WERI-Rb-1 (cell line): Measurements from ENCODE around the gene GLIS1.

Experiments
- DNase-seq: peaks from one replicate; pipeline ENCODE4 v3.0.0-alpha.2; 2020
- H3K27ac ChIP-seq: fragments of 250-450 bp; sonication (Bioruptor Pico); 2 replicates; pipeline ENCODE4 v1.5.1; 2020; ENCODE audit warnings: mild to moderate bottlenecking, moderate library complexity
- H3K27me3 ChIP-seq: fragments of 250-450 bp; sonication (Bioruptor Pico); 2 replicates; pipeline ENCODE4 v1.5.1; 2021; ENCODE audit warnings: mild to moderate bottlenecking, low read depth, moderate library complexity; ENCODE audit not compliant: insufficient read depth, severe bottlenecking
- H3K36me3 ChIP-seq: fragments of 250-450 bp; sonication (Bioruptor Pico); 2 replicates; pipeline ENCODE4 v1.5.1; 2020; ENCODE audit warnings: mild to moderate bottlenecking, moderate library complexity
- H3K4me3 ChIP-seq: 2 replicates; pipeline ENCODE4 v1.5.1; 2011; ENCODE audit warnings: low read depth, mild to moderate bottlenecking, control low read depth, low read length
- H3K9me3 ChIP-seq: fragments of 250-450 bp; sonication (Bioruptor Pico); 2 replicates; pipeline ENCODE4 v1.5.1; 2021; ENCODE audit warnings: mild to moderate bottlenecking, moderate library complexity; ENCODE audit not compliant: severe bottlenecking
- TF ChIP-seq, protein P1 (sequence below): IDR thresholded peaks from 2 replicates; pipeline ENCODE4 v1.5.1; 2011; ENCODE audit warnings: low read depth, mild to moderate bottlenecking, control low read depth, inconsistent platforms, low read length

The GLIS1 gene

DNA sequence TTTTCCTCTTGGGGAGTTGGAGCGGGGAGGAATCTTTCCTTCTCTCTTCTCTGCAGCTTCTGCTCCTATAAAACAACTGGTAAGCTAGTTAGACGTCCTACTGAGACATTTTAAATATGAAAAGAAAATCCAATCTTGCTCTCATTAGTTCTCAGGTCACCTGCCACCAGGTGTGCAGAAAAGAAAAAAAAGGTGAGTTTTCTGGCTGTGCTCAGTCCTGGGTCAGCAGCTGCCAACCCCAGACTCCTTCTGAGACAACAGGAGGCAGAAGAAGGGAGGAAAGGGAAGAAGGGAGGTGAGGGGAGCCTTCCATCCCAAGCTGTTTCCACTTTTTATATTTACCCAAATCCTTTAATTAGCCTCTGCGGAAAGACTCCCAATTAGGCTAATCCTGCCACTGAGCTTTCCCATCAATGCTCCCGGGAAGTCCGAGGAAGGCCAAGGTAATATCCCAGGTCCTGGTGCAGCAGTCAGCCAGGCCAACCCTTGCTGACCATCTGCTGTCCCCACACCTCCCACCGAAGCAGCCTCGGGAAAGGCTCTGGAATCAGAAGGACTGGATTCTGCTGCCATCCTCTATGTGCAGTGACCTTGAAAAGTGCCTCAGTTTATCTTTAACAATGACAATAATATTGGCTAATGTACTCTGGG is 33.4 kb downstream of the GLIS1 start:
- peak overlapping the region; percentile 26; the same call in 1 of the 2 replicates for H3K27ac ChIP-seq
- no peaks in the 10 kb centered on the region for H3K36me3 ChIP-seq
- H3K4me3 ChIP-seq: no peak overlapping the region
- DNase-seq: peak; percentile 85
- no peaks in the 10 kb centered on the region for H3K27me3 ChIP-seq
- H3K9me3 ChIP-seq: no peaks in the 10 kb centered on the region
- TF ChIP-seq, protein P1, sequence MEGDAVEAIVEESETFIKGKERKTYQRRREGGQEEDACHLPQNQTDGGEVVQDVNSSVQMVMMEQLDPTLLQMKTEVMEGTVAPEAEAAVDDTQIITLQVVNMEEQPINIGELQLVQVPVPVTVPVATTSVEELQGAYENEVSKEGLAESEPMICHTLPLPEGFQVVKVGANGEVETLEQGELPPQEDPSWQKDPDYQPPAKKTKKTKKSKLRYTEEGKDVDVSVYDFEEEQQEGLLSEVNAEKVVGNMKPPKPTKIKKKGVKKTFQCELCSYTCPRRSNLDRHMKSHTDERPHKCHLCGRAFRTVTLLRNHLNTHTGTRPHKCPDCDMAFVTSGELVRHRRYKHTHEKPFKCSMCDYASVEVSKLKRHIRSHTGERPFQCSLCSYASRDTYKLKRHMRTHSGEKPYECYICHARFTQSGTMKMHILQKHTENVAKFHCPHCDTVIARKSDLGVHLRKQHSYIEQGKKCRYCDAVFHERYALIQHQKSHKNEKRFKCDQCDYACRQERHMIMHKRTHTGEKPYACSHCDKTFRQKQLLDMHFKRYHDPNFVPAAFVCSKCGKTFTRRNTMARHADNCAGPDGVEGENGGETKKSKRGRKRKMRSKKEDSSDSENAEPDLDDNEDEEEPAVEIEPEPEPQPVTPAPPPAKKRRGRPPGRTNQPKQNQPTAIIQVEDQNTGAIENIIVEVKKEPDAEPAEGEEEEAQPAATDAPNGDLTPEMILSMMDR: no peak

DNA sequence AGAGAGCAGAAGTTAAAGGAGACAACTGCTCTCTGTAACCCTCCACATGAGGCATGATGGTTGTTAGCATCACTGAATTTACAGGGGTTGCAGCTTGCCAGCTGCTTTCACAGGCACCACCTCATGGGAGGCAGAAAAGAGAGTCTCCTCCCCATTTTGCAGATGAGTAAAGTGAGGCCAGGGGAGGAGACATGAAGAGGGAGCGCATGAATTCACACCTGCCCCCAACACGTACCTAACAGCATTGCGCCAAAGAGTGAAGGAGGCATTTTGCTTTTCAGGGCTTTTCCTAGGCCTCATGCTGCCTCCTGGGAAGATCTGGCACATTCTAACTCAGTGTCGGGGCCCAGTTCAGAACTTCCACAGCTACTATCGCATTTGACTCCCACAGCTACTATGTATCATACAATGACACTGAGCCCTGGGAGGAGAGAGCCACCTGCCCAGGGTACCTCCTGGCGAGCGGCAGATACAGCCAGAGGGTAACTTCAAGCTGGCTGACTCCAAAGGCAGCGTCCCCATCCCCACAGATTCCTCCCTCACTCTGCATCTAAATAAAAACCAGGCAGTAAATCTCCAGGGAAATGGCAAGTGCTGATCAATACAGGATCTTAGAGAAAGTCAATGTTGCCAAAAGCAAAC is 34.0 kb downstream of the GLIS1 start:
- TF ChIP-seq, protein P1: no peak
- DNase-seq: no peak
- Histone ChIP-seq H3K27me3 (no peaks in the 10 kb centered on the region), H3K27ac (no peak overlapping the region), H3K9me3 (no peaks in the 10 kb centered on the region), H3K4me3 (no peak overlapping the region), H3K36me3 (no peaks in the 10 kb centered on the region)

DNA sequence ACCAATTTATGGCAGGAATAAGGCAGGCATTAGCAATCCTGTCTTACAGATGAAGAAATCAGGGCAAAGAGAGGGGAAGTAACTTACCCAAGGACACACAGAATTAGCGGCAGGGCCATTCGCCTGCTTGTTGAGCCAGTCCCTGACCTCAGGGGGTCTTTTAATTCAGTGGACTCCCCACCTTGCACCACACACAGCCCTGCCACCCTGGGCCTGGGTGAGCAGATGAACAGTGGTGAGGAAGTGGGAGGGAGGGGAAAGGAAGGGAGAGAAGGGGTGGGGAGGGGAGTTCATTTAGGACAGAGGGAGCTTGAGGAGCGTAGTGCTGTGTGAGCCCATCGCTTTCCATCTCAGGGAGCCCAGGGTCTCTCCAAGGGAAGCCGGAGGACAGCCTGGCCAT is 34.7 kb downstream of the GLIS1 start:
- no peaks in the 10 kb centered on the region for H3K36me3 ChIP-seq
- H3K9me3 ChIP-seq: no peaks in the 10 kb centered on the region
- no peaks in the 10 kb centered on the region for H3K27me3 ChIP-seq
- no peak for DNase-seq
- no peak overlapping the region for H3K4me3 ChIP-seq
- H3K27ac ChIP-seq: no peak overlapping the region
- TF ChIP-seq, protein P1: no peak

DNA sequence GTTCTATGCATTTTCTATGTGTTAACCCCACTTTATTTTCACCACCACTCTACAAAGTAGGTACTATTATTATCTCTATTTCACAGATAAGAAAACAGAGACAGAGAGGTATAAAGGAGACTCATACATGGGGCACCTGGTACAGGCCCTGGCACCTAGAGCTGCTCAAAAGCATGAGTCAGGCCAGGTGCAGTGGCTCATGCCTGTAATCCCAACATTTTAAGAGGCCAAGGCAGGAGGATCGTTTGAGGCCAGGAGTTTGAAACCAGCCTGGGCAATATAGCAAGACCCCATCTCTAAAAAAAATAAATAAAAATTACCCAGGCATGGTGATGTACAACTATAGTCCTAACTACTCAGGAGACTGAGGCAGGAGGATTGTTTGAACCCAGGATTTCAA is 35.8 kb downstream of the GLIS1 start:
- TF ChIP-seq, protein P1: no peak
- H3K27me3 ChIP-seq: no peaks in the 10 kb centered on the region
- H3K4me3 ChIP-seq: no peak overlapping the region
- H3K36me3 ChIP-seq: no peaks in the 10 kb centered on the region
- no peaks in the 10 kb centered on the region for H3K9me3 ChIP-seq
- DNase-seq: no peak
- no peak overlapping the region for H3K27ac ChIP-seq

DNA sequence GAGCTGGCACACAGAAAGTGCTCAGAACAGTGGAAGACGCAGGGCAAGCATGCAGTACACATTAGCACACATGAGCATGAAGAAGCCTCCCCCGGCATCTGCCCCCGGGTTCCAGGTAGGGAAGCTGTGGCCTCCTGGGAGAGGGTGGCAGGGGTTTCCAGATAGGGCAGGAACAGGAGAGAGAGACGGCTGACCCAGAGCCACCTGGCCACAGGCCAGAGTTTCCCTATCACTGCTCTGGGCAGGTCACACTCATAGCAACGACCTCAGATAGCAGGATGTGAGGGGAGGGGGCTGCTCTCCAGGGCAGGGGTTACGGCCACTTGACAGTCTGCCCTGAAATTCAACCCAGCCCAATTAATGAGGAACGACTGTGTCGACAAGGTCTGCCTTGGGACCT is 36.6 kb downstream of the GLIS1 start:
- Histone ChIP-seq H3K27ac (no peak overlapping the region), H3K4me3 (no peak overlapping the region), H3K9me3 (no peaks in the 10 kb centered on the region), H3K27me3 (no peaks in the 10 kb centered on the region), H3K36me3 (no peaks in the 10 kb centered on the region)
- no peak for DNase-seq
- TF ChIP-seq, protein P1: no peak

DNA sequence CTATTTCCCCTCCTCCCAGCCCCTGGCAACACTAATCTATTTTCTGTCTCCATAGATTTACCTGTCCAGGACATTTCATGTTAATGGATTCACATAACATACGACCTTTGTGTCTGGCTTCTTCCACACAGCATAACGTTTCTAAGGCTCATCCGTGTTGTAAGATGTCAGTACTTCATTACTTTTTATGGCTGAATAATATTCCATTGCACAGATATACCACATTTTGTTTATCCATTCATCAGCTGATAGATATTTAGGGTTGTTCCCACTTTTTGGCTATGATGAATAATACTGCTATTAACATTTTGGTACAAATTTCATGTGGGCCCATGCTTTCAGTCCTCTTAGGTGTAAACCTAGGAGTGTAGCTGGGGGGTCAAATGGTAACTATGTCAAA is 38.2 kb downstream of the GLIS1 start:
- H3K9me3 ChIP-seq: no peaks in the 10 kb centered on the region
- no peaks in the 10 kb centered on the region for H3K27me3 ChIP-seq
- no peak overlapping the region for H3K27ac ChIP-seq
- TF ChIP-seq, protein P1: no peak
- H3K36me3 ChIP-seq: no peaks in the 10 kb centered on the region
- DNase-seq: no peak
- H3K4me3 ChIP-seq: no peak overlapping the region
